Fibroblast of the aortic adventitia (primary cell): ENCODE data around the gene CRNKL1. TPM values are rescaled to one million over a fixed set of nuclear protein-coding genes. Genes with fewer than 3 reads are reported as not detected.

Source experiments
- DNase-seq: peaks from one replicate; pipeline ENCODE4 v3.0.0-alpha.2; 2010; ENCODE audit warnings: low read depth
- H3K4me3 ChIP-seq: 2 replicates; pipeline ENCODE4 v1.5.1; 2011; ENCODE audit warnings: low read depth, mild to moderate bottlenecking, control low read depth, low read length, moderate library complexity
- total RNA-seq: library from RNA; depleted of rRNA; stranded (reverse); fragments of >200 nt; gene quantifications from 2 replicates; pipeline ENCODE4 v1.2.3, GENCODE V29; 2012; ENCODE audit warnings: low replicate concordance
- TF ChIP-seq, protein P1 (sequence below): IDR thresholded peaks from 2 replicates; pipeline ENCODE4 v1.5.1; 2011; ENCODE audit warnings: mild to moderate bottlenecking, low read length, control low read depth, inconsistent platforms; ENCODE audit not compliant: insufficient read depth

Gene CRNKL1
- total RNA-seq, 1 donor: 31.2 TPM

- DNase-seq: no peak
- no peak overlapping the region for H3K4me3 ChIP-seq
- TF ChIP-seq, protein P1, sequence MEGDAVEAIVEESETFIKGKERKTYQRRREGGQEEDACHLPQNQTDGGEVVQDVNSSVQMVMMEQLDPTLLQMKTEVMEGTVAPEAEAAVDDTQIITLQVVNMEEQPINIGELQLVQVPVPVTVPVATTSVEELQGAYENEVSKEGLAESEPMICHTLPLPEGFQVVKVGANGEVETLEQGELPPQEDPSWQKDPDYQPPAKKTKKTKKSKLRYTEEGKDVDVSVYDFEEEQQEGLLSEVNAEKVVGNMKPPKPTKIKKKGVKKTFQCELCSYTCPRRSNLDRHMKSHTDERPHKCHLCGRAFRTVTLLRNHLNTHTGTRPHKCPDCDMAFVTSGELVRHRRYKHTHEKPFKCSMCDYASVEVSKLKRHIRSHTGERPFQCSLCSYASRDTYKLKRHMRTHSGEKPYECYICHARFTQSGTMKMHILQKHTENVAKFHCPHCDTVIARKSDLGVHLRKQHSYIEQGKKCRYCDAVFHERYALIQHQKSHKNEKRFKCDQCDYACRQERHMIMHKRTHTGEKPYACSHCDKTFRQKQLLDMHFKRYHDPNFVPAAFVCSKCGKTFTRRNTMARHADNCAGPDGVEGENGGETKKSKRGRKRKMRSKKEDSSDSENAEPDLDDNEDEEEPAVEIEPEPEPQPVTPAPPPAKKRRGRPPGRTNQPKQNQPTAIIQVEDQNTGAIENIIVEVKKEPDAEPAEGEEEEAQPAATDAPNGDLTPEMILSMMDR: no peak
Observed at GRCh38 chr20:20002101-20002998, 49.9 kb downstream of the CRNKL1 start.

DNA sequence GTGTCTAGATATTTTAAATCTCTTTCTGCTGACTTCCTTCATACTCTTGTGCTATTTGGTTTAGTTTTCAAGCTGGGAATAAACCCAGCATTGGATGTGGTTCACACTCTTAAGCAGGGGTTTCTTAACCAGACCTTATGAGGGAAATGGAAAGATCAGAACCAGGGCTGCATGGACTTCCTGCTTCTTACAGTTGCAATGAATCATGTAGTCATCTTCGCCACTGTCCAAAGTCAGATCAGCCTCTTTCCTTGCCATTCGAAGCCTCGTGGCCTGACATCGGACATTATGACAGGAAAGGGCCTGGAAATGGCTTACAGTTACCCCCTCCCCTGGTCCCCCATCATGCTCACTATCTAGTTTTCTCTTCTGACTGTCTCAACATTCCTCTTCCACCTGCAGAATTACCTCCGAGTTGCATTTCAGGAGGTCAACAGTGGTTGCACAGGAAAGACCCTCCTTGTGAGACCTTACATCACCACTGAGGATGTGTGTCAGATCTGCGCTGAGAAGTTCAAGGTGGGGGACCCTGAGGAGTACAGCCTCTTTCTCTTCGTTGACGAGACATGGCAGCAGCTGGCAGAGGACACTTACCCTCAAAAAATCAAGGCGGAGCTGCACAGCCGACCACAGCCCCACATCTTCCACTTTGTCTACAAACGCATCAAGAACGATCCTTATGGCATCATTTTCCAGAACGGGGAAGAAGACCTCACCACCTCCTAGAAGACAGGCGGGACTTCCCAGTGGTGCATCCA is 51.9 kb downstream of the CRNKL1 start:
- DNase-seq: no peak

DNA sequence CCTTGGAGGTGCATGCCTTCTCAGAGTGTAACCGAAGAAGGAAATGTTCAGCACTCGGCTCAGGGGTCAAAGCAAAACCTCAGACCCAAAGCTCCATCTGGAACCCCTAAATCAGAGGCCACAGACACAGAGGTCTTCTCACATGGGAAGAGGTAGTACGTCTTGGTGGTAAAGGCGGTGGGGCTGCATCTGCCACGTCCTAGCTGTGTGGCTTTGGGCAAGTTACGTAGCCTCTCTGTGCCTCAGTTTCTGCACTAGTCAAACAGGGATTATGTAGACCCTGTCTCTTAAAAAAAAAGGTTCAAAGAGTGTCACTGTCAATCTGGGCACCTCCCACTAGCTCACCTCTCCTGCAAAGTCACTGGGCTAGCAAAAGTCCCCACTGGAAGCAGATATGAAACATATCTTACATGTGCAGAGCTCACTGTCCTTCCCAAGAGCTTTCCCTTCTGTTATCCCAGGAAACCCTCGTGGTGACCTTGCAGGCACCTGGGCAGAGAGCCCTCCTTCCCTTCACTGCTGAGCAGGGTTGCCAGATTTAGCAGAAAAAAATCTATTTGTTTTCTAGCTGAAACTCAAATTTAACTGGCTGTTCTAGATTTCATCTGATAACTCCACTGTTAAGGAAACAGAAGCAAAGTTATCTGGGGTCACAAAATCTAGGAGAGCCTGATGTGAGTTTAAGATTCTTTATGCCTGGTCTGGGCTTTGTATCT is 53.1 kb downstream of the CRNKL1 start:
- TF ChIP-seq, protein P1: no peak
- H3K4me3 ChIP-seq: no peak overlapping the region
- no peak for DNase-seq

More for the DNA sequence above, 51.9 kb downstream of the CRNKL1 start:
- TF ChIP-seq, protein P1: no peak
- no peak overlapping the region for H3K4me3 ChIP-seq

GRCh38 chr20:19996917-19997316 is 55.3 kb downstream of the CRNKL1 start:
- TF ChIP-seq, protein P1: no peak
- H3K4me3 ChIP-seq: no peak overlapping the region
- no peak for DNase-seq

DNA sequence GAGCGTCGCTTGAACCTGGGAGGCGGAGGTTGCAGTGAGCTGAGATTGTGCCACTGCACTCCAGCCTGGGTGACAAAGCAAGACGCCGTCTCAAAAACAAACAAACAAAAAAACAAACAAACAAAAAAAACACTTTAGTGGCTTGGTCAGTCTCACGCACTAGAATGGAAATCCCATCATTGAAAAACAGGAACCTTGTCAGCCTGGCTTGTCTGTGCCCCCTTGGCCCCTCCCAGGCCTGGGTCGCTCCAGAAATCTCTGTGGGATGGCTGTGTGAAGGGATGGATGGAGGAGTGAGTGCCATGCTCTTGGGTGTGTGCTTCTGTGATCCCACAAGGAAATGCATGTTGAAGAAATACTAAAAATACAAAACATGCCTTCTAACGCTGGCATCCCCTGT is 56.0 kb downstream of the CRNKL1 start:
- TF ChIP-seq, protein P1: no peak
- DNase-seq: no peak
- no peak overlapping the region for H3K4me3 ChIP-seq

GRCh38 chr20:19995220-19995863 is 56.9 kb downstream of the CRNKL1 start:
- peak; percentile 82 for DNase-seq
- no peak overlapping the region for H3K4me3 ChIP-seq
- TF ChIP-seq, protein P1: peak; percentile 78
